ENCODE data around the gene PRKAG2. TPM values are rescaled to one million over a fixed set of nuclear protein-coding genes. Genes with fewer than 3 reads are reported as not detected.

The PRKAG2 gene
- total and polyA plus RNA-seq, 4 donors, result 3.6 to 25.1 (median 16.8) TPM

DNA sequence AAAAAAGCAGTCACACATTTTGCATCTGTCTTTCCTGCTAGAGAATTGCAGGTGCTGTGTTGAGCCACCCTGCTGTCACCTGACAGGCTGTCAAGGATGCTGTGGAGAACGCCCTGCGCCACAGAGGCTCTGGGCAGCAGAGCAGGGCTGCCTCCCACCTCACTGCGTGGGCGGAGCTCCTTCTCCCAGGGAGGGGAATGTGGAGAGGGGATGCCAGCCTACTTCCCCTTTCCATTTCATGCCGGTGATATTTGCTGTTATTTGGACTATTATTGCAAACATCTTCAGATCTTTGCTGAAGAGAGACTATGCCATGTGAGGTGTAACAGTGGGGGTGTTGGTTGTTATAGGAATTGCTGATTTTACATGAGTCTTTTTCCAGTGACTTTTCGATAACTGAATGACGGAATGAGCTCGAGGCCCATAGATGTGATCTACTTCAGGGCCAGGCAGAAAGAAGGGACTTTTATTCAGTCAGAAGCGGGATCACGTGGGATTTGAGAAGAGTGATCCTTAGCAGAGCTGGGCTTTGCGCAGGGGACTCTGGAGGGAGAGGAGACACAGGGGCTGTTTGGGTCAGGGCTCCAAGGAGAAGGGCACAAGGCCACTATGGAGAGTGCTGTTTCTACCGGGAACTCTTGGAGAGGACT lies 13.6 kb upstream of the PRKAG2 start:
- no peak for DNase-seq (ENCODE audit: low spot score)

DNA sequence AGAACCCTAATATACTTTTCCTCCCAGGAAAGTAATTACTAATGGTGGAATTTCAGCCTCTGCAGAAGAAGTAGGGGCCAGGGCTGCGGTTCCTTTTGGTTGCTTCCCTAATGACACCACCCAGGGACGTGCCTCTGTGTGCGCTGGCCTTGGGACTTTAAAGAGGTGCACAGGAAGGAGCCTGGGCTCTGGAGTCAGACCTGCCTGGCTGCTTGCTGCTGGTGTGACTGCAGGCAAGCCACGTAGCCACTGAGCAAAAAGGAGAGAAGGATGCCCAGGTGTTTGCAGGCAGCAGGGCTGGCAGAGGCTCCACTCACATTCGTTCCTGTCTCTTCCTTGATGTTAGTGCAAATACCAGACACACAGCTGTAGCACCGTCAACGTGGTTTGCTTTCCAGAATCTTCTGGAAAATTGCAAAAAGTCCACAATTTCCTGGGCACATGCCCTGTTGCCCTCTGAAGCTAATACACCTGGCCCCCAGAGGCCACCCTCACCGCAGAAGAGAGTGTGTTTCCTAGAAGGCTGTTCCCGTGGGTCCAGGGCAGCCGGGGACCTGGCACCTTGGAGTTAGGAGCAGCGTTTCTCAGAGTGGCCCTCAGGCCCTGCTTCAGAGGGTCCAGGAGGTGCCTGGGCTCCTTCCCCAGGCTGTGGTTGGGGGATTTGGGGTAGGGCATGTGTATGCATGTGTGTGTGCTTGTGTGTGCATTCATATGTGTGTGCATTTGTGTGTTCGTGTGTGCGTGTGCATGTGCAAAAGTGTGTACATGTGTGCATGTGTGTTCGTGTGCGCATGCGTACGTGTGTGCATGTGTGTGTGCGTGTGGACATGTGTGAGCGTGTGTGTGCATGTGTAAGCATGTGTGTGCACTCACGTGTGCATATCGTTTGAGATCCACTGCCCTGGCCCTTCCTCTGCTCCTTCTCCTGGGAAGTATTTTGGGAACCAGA lies 12.8 kb upstream of the PRKAG2 start:
- Histone ChIP-seq H3K4me3 (ENCODE audit: low read depth in 1 of 3, low read length in 3 of 3) (no peak overlapping the region), H3K9ac (ENCODE audit: low read depth in 1 of 2, low read length in 2 of 2) (no peak overlapping the region), H3K27me3 (ENCODE audit: control insufficient read depth in 4 of 4, insufficient read depth in 4 of 4, low read length in 3 of 4) (no peaks in the 10 kb centered on the region), H3K36me3 (ENCODE audit: control insufficient read depth in 4 of 4, insufficient read depth in 3 of 4, low read depth in 1 of 4, low read length in 3 of 4) (no peaks in the 10 kb centered on the region), H3K9me3 (ENCODE audit: control insufficient read depth in 4 of 4, low read length in 3 of 4) (no peaks in the 10 kb centered on the region), H3K4me1 (ENCODE audit: control insufficient read depth in 4 of 4, insufficient read depth in 4 of 4, low read length in 3 of 4) (no peaks in the 10 kb centered on the region), H3K27ac (ENCODE audit: low read depth in 1 of 2, low read length in 2 of 2) (no peak overlapping the region)
- 84% methylated on average over 21 of the region's 21 CpGs for WGBS
- TF ChIP-seq FOXA1 (IDR thresholded peaks at IDR 0.05), result no peak
- TF ChIP-seq MAX (IDR thresholded peaks at IDR 0.05), result no peak
- no peak for TF ChIP-seq TAF1 (conservative IDR thresholded peaks at IDR 0.05)
- TF ChIP-seq JUND (IDR thresholded peaks at IDR 0.05), result no peak
- no peak for TF ChIP-seq FOXA2 (IDR thresholded peaks at IDR 0.05)
- TF ChIP-seq HNF4G (IDR thresholded peaks at IDR 0.05), result no peak
- no peak for DNase-seq (ENCODE audit: low spot score)

More for the DNA sequence above, 13.6 kb upstream of the PRKAG2 start:
- Histone ChIP-seq H3K9me3 (ENCODE audit: control insufficient read depth in 4 of 4, low read length in 3 of 4) (no peaks in the 10 kb centered on the region), H3K4me3 (ENCODE audit: low read depth in 1 of 3, low read length in 3 of 3) (no peak overlapping the region), H3K4me1 (ENCODE audit: control insufficient read depth in 4 of 4, insufficient read depth in 4 of 4, low read length in 3 of 4) (no peaks in the 10 kb centered on the region), H3K27ac (ENCODE audit: low read depth in 1 of 2, low read length in 2 of 2) (no peak overlapping the region), H3K27me3 (ENCODE audit: control insufficient read depth in 4 of 4, insufficient read depth in 4 of 4, low read length in 3 of 4) (no peaks in the 10 kb centered on the region), H3K36me3 (ENCODE audit: control insufficient read depth in 4 of 4, insufficient read depth in 3 of 4, low read depth in 1 of 4, low read length in 3 of 4) (no peaks in the 10 kb centered on the region), H3K9ac (ENCODE audit: low read depth in 1 of 2, low read length in 2 of 2) (no peak overlapping the region)
- TF ChIP-seq HNF4G (IDR thresholded peaks at IDR 0.05) (no peak), HNF4A (conservative IDR thresholded peaks at IDR 0.05) (no peak), SP1 (IDR thresholded peaks at IDR 0.05) (no peak), MAX (IDR thresholded peaks at IDR 0.05) (no peak), FOXA2 (IDR thresholded peaks at IDR 0.05) (no peak), RAD21 (IDR thresholded peaks at IDR 0.05) (no peak), JUND (IDR thresholded peaks at IDR 0.05) (no peak), YY1 (IDR thresholded peaks at IDR 0.05) (no peak), GABPA (IDR thresholded peaks at IDR 0.05 in 1 of 2, conservative IDR thresholded peaks at IDR 0.05 in 1 of 2) (no peak), TAF1 (conservative IDR thresholded peaks at IDR 0.05) (no peak)
- TF ChIP-seq, protein P1, sequence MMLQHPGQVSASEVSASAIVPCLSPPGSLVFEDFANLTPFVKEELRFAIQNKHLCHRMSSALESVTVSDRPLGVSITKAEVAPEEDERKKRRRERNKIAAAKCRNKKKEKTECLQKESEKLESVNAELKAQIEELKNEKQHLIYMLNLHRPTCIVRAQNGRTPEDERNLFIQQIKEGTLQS (IDR thresholded peaks at IDR 0.05), result no peak
- TF ChIP-seq, protein P2, sequence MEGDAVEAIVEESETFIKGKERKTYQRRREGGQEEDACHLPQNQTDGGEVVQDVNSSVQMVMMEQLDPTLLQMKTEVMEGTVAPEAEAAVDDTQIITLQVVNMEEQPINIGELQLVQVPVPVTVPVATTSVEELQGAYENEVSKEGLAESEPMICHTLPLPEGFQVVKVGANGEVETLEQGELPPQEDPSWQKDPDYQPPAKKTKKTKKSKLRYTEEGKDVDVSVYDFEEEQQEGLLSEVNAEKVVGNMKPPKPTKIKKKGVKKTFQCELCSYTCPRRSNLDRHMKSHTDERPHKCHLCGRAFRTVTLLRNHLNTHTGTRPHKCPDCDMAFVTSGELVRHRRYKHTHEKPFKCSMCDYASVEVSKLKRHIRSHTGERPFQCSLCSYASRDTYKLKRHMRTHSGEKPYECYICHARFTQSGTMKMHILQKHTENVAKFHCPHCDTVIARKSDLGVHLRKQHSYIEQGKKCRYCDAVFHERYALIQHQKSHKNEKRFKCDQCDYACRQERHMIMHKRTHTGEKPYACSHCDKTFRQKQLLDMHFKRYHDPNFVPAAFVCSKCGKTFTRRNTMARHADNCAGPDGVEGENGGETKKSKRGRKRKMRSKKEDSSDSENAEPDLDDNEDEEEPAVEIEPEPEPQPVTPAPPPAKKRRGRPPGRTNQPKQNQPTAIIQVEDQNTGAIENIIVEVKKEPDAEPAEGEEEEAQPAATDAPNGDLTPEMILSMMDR (IDR thresholded peaks at IDR 0.05; ENCODE audit: low read depth, low read length, missing input control), result no peak
- WGBS, result 82% methylated on average over 12 of the region's 12 CpGs
